Sigmoid colon (tissue), 7 donors: Measurements from ENCODE around the gene LRRC43. TPM values are rescaled to one million over a fixed set of nuclear protein-coding genes. Genes with fewer than 3 reads are reported as not detected.
"Not testable (repeated sequence)": the region's sequence is repeated elsewhere in the genome, so short reads cannot be mapped to it uniquely, and the experiment has no call there.

ENCODE experiments used
- DNase-seq: peaks from one replicate; pipeline ENCODE4 v3.0.0-alpha.2; 2019
- H3K27ac ChIP-seq, 4 donors: fragments of 200-600 bp; sonication (generic); one replicate each; pipeline ENCODE4 v1.5.1; 2016 to 2019; ENCODE audit warnings: mild to moderate bottlenecking in 1 of 4
- H3K27me3 ChIP-seq, 3 donors: fragments of 200-600 bp; sonication (generic); one replicate each; pipeline ENCODE4 v1.5.1; 2019; ENCODE audit warnings: mild to moderate bottlenecking in 1 of 3
- H3K36me3 ChIP-seq, 4 donors: fragments of 200-600 bp; sonication (generic); one replicate each; pipeline ENCODE4 v1.5.1; 2016 to 2019
- H3K4me1 ChIP-seq, 4 donors: fragments of 200-600 bp; sonication (generic); one replicate each; pipeline ENCODE4 v1.5.1; 2017 to 2019
- H3K4me3 ChIP-seq, 4 donors: fragments of 200-600 bp; sonication (generic); one replicate each; pipeline ENCODE4 v1.5.1; 2017 to 2019; ENCODE audit warnings: mild to moderate bottlenecking in 2 of 4, moderate library complexity in 1 of 4
- H3K9me3 ChIP-seq, 4 donors: fragments of 200-600 bp in 3 of 4; sonication (generic) in 3 of 4; one replicate each; pipeline versions ENCODE4 v1.5.1 to v1.6.1; 2013 to 2019
- CTCF ChIP-seq, 4 experiments: fragments of 450-650 bp in 3 of 4; fragments of 200-600 bp in 1 of 4; IDR thresholded peaks; one replicate each; pipeline ENCODE4 v1.5.1; 2016 to 2019; ENCODE audit warnings: antibody characterized with exemption in 4 of 4, mild to moderate bottlenecking in 3 of 4, moderate library complexity in 2 of 4
- EP300 ChIP-seq, 4 donors: sonication (generic); formaldehyde crosslinking; IDR thresholded peaks; one replicate each; pipeline ENCODE4 v1.6.1; 2017; ENCODE audit warnings: antibody characterized with exemption in 4 of 4
- POLR2A ChIP-seq, 2 donors: fragments of 450-650 bp; IDR thresholded peaks; one replicate each; pipeline ENCODE4 v1.6.1; 2016; ENCODE audit warnings: antibody characterized with exemption in 2 of 2, mild to moderate bottlenecking in 2 of 2, moderate library complexity in 2 of 2
- POLR2AphosphoS5 ChIP-seq, 4 donors: sonication (generic); formaldehyde crosslinking; IDR thresholded peaks; one replicate each; pipeline ENCODE4 v1.6.1; 2017; ENCODE audit warnings: antibody characterized with exemption in 4 of 4
- WGBS, 2 donors: extraction: QIAGEN DNeasy Blood & Tissue Kit; methylation state at CpG; one replicate each; pipeline ENCODE4 v1.1.7; 2013; 5-methylcytosine and 5-hydroxymethylcytosine counted together
- intact Hi-C: fragments of 100-400 bp; cut with DNase I; formaldehyde crosslinking; loops from one replicate; pipeline ENCODE4 v1.15.1; 2023
- polyA plus RNA-seq, 3 donors: library from polyadenylated mRNA; stranded (reverse); fragments of 200-250 nt; gene quantifications; one replicate each; pipeline ENCODE4 v1.2.3, GENCODE V29; 2013
- total RNA-seq, 4 donors: library from RNA; depleted of rRNA; stranded (reverse); fragments of >200 nt; gene quantifications; one replicate each; pipeline ENCODE4 v1.1.0, GENCODE V29; 2016
- donor health status: healthy with polysubstance abuse.
- donor health status: Bipolar disorder and iron deficiency.
- donor health status: healthy.

Gene LRRC43
- total and polyA plus RNA-seq, 7 donors: 0.19 to 4.4 (median 1.2) TPM; not detected in 3

- peaks cover 15 to 68% (median 58%) of the 10 kb centered on the region in 3 donors for H3K27me3 ChIP-seq
- intact Hi-C loops: no loop called here
- no peak for DNase-seq
- TF ChIP-seq CTCF (IDR thresholded peaks at IDR 0.05) (no peak), POLR2AphosphoS5 (IDR thresholded peaks at IDR 0.05) (no peak), EP300 (IDR thresholded peaks at IDR 0.05) (no peak), POLR2A (IDR thresholded peaks at IDR 0.05) (no peak)
- H3K27ac ChIP-seq: no peak overlapping the region
- peaks cover 0 to 20% (median 19%) of the 10 kb centered on the region in 4 donors for H3K4me1 ChIP-seq
- no peaks in the 10 kb centered on the region for H3K36me3 ChIP-seq
- WGBS, 2 donors: 87 to 96% methylated on average over 5 of the region's 5 CpGs
- no peak overlapping the region for H3K4me3 ChIP-seq
- H3K9me3 ChIP-seq: no peaks in the 10 kb centered on the region
Observed at GRCh38 chr12:122201381-122201780, 18.5 kb downstream of the LRRC43 start.

- no peak for DNase-seq
- TF ChIP-seq POLR2AphosphoS5 (IDR thresholded peaks at IDR 0.05) (no peak), CTCF (IDR thresholded peaks at IDR 0.05) (no peak), POLR2A (IDR thresholded peaks at IDR 0.05) (no peak), EP300 (IDR thresholded peaks at IDR 0.05) (no peak)
- Histone ChIP-seq H3K27me3 (peaks cover 15 to 68% (median 58%) of the 10 kb centered on the region in 3 donors), H3K9me3 (no peaks in the 10 kb centered on the region), H3K4me1 (peaks cover 0 to 20% (median 19%) of the 10 kb centered on the region in 4 donors), H3K27ac (no peak overlapping the region), H3K4me3 (no peak overlapping the region), H3K36me3 (peaks cover 0 to 5% (median 2%) of the 10 kb centered on the region in 4 donors)
- intact Hi-C loops: no loop called here
- 93 to 94% methylated on average over 6 of the region's 6 CpGs for WGBS, 2 donors
Observed at GRCh38 chr12:122202017-122202416, 19.1 kb downstream of the LRRC43 start.

- H3K27ac ChIP-seq, H3K9me3 ChIP-seq, intact Hi-C loops, DNase-seq: not testable (repeated sequence)
- WGBS, 2 donors: 69 to 70% methylated on average over 19 of the region's 19 CpGs
- Histone ChIP-seq H3K4me1 (peaks cover 0 to 20% (median 19%) of the 10 kb centered on the region in 4 donors), H3K36me3 (peaks cover under 1 to 11% (median 10%) of the 10 kb centered on the region in 4 donors), H3K4me3 (peak overlapping the region in 3 of 4 donors; percentile 46 to 58 (median 57)), H3K27me3 (peaks cover 15 to 68% (median 58%) of the 10 kb centered on the region in 3 donors)
Observed at GRCh38 chr12:122202811-122203210, 19.9 kb downstream of the LRRC43 start.

- no peak for DNase-seq
- intact Hi-C loops: no loop called here
- WGBS, 2 donors: 1% methylated on average over 104 of the region's 104 CpGs
- H3K4me1 ChIP-seq: peaks cover 0 to 20% (median 19%) of the 10 kb centered on the region in 4 donors
- TF ChIP-seq EP300 (IDR thresholded peaks at IDR 0.05) (no peak), POLR2A (IDR thresholded peaks at IDR 0.05) (no peak), POLR2AphosphoS5 (IDR thresholded peaks at IDR 0.05) (peak in 1 of 4 donors; percentile 4), CTCF (IDR thresholded peaks at IDR 0.05) (no peak)
- peaks cover 15 to 68% (median 58%) of the 10 kb centered on the region in 3 donors for H3K27me3 ChIP-seq
- H3K36me3 ChIP-seq: peaks cover 7 to 19% (median 17%) of the 10 kb centered on the region in 4 donors
- no peaks in the 10 kb centered on the region for H3K9me3 ChIP-seq
- H3K27ac ChIP-seq: no peak within 1 kb of the TSS
- peak within 1 kb of the TSS; percentile 24 to 58 (median 52) for H3K4me3 ChIP-seq
Observed at GRCh38 chr12:122203301-122204166, 20.6 kb downstream of the LRRC43 start, which contains the start of gene B3GNT4. Gene B3GNT4, plus strand, starts transcription at chr12:122203709. Its CDS starts 910 bp downstream, at chr12:122204619.
